ENCODE data around the gene ITGA4.

ITGA4 gene

DNA sequence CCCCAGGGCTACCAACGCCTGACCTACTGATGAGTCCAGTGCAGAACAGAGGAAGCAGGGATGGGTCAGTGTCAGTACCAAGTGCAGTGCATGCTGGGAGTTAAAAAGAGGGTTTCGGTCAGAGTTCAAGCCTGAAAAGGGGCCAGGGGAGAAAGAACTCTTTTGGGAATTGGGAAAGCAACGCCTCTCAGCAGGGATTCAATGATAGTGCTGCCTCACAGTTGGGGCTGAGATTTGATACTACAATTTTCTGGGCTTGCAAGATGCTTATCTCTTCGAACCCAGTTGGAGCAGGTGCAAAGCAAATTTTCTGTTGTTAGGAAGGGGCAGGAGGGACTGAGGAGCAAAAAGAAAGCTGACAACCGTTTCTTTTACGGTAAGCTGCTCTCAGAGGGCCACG, 117.1 kb downstream of the ITGA4 start:
- DNase-seq (ENCODE audit: low read depth in 3 of 3): no peak

DNA sequence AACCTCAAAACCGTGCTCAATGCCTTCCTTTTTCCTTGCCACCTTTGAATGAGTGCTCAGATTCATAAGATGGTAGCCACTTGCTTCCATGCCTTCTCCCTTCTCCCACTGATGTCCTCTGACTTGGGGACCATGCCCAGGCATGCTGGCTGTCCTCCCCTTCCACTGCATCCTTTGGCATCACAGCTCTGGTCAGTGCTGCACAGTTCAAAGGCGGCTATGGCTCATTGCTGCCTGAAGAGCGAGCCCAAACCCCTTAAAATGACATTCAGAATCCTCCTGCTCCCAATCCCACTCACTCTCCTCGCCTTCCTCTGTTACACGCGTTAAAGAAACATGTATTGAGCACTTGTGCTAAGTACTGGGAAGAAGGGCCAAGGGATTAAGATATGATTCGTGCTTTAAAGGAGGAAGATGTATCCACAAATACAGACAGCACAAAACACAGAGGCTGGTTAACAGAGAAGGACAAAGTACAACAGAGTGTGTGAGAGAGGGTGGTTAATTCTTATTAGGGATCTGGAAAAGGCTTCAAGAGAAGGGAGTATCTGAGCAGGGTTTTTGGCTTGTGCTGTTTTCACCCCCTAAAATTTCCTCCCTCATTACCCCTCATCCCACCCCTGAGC, 118.0 kb downstream of the ITGA4 start:
- no peak for DNase-seq (ENCODE audit: low read depth in 3 of 3)

DNA sequence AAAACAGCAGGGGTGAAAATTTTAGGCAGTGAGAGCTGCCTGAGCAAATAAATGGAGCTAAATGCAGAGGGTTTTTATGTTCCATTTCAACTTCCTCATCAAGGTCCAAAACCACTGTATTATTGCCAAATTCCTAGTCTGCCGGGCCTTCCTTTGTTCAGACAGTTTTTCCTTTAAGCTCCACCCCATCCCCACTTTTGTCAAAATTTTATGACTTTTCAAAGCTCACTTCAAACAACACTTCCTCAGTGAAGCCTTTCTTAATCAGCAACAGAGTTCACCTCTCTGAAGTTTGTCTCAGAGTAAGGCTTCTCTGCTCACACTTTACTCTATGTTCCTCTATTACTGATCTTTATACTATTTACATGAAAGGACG, 118.5 kb downstream of the ITGA4 start:
- DNase-seq (ENCODE audit: low read depth in 3 of 3): no peak

DNA sequence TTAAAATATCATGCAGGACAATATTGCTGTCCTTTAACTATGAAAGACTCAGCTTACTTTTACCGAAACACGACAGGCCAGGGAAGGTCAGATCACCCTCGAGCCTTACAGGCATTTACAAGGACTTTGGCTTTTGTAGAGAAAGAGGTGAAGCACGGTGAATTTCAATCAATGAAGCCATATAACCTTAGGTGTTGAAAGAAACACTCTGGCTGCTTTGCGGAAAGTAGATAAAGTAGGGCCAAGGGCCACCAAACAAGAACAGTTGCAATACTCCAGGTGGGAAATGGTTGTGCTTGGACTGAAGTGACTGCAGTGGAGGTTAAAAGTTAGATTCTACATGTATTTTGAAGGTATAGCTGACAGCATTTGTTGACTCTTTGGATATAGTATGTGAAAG, 119.2 kb downstream of the ITGA4 start:
- DNase-seq (ENCODE audit: low read depth in 3 of 3): no peak

GRCh38 chr2:181578829-181579228, 121.6 kb downstream of the ITGA4 start:
- no peak for DNase-seq (ENCODE audit: low read depth in 3 of 3)

DNA sequence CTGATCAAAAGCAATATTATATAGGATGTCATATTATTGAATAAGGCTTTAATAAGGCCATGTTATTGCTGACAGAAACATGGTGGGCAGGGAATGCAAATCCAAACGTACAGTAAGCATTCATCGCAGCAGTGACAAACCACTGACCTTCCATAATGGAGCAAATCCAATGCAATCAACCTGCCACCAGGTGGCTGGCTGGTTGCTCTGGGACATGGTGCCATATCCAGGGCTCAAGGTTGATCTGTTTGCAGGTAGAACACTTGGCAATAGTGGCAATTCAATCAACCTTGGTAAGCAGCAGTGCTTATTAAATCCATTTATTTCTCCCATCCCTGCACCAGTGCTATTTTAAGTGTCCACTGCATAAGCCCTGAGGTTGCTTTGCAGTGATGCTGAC, 124.3 kb downstream of the ITGA4 start:
- DNase-seq (ENCODE audit: low read depth in 3 of 3): no peak

DNA sequence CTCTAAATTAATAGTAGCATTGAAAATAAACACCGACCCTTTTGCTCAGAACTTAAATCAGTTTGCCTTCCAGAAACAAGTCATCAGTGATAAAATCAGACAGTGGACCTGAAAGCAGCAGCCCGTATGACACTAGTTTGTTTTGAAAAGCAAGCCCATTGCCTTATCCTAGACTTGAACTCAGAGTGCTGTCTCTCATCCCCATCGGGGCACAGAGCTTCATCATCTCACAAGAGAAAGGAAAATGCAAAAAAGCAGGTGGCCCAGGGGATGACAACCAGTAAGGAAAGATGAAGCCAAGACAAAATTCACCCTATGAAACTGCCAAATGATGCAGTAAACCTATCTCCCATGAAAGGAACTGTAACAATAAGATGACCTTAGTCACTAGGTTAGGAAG, 128.5 kb downstream of the ITGA4 start:
- DNase-seq (ENCODE audit: low read depth in 3 of 3): no peak

Data from stimulated activated CD4-positive, alpha-beta T cell treated with anti-CD3 and anti-CD28 coated beads, TNF-alpha, amount 100 ng/mL, for 4 hours (primary cell).